GM15510 (cell line): ENCODE data around the gene INPP5K.
A peak's percentile ranks its signal among the peaks of the same experiment; 100 is the strongest.

Source experiments
- POLR2A ChIP-seq: IDR thresholded peaks from 3 replicates; pipeline ENCODE4 v1.6.1; 2011; ENCODE audit warnings: borderline replicate concordance; ENCODE audit not compliant: insufficient read length; ENCODE audit errors: extremely low read depth

Gene INPP5K

GRCh38 chr17:1516388-1517161 is at the start of gene INPP5K:
Gene INPP5K, minus strand, starts transcription at chr17:1516612. Its CDS starts 113 bp downstream, at chr17:1516499.
- TF ChIP-seq POLR2A: peak; percentile 92

DNA sequence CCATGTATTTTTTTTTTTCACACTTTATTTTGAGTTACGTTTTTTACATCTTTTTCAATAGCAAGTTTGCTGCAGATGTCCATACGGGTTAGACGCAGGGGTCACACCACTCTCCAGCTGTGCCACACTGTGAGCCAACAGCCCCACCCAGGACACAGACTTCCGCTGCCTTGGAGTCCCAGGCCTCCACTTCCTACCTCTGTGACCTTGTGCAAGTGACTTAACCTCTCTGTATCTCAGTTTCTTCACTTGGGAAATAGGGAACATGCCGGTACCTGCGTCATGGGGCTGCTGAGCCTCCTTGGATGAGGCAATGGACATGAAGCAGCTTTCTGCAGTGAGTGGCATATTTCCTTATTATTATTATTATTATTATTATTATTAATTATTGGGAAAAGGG is 49.5 kb upstream of the INPP5K start:
- TF ChIP-seq POLR2A: no peak

GRCh38 chr17:1563786-1564613 is 47.6 kb upstream of the INPP5K start:
- TF ChIP-seq POLR2A: no peak

DNA sequence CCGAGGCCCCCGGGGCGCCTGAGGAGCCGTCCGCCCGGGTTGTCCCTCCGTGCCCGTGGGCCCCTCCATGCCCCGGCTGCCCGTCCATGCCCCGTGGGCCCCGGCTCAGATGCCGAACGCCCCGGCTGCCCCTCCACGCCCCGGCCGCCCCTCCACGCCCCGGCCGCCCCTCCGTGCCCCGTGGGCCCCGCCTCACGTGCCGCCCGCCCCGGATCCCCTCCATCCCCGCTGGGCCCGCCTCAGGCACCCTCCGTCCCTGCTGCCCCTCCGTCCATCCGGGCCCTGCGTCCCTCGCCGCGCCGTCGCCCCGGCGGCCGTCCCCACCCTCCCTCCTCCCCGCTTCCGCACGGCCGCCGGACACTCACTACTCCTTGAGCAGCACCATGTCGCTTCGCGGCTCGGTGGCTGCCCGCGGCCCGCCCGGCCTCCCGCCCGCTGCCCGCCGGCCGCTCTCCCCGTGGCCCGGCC is 45.8 kb upstream of the INPP5K start:
- no peak for TF ChIP-seq POLR2A

- TF ChIP-seq POLR2A: no peak
Measured at GRCh38 chr17:1561420-1562175, 45.2 kb upstream of the INPP5K start.

- TF ChIP-seq POLR2A: no peak
Measured at GRCh38 chr17:1560858-1561355, 44.5 kb upstream of the INPP5K start.

GRCh38 chr17:1560101-1560857 is 43.9 kb upstream of the INPP5K start:
- no peak for TF ChIP-seq POLR2A

DNA sequence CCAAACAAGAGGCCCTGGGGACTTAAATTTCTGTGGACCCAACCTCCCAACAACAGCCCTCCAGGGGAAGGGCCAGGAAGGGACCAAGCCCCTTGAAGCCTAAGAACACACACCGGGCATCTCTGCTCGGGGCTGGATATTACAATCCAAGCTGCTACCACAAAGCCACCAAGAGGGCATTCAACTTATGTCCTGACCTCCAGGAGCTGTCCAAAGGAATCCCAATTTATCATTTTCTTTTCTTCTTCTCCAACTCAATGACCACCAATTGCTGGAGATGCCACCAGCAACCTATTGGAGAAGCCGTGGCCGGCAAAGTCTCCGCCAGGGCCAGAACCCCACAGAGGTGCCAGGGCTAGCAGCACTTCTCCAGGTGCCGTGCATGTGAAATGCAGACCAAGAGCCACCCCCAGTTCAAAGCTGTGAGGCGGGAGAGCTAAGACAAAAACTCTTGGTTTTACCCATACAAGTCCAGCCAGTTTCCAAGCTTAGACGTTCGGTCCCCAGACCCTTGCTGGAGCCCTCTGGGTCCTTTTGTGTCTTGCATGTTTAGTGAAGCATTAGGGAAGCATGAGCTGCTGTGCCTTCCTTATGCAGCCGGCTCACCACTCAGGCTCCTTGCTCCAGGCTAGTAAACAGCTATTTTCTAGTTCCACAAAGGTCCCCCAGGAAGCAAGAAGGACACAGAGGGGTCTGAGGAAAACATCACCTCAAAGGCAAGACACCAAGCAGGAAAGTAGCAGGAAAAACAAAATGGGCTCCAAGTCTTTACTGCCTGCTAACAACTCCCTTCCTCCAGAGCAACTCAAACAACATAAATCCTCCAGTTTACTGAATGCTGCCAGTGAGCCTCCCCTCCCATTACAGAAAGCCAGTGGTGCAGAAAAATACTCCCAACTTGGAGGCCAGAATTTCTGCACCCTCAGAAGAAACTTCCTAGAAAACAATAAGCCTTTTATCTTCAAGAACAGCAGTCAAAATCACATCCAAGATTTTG is 42.9 kb upstream of the INPP5K start:
- no peak for TF ChIP-seq POLR2A

DNA sequence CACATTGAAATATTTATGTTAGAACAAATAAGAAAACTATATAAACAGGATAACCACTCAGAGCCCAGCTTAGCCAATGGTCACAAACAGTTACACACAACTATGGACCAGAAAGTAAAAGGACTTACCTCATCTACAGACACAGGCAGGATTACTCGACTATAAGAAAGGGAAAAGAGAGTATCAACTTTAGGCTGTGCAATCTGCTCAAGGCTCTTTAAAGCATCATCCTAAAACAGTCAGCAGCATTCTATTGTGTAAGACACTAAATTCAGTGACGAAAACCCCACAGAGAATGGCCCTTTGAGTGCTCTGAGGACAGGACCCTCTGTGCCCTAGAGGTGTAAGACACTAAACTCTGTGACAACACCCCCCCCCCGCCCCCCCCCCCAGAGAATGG is 42.0 kb upstream of the INPP5K start:
- no peak for TF ChIP-seq POLR2A

- no peak for TF ChIP-seq POLR2A
Measured at GRCh38 chr17:1557355-1558095, 41.1 kb upstream of the INPP5K start.

GRCh38 chr17:1555651-1556471 is 39.4 kb upstream of the INPP5K start:
- TF ChIP-seq POLR2A: no peak
